ENCODE measurements around the gene LPIN1. TPM values are rescaled to one million over a fixed set of nuclear protein-coding genes. Genes with fewer than 3 reads are reported as not detected.

LPIN1 gene
- total RNA-seq, 3 donors from 2014 or later, result 78.6 to 106 (median 82.6) TPM

DNA sequence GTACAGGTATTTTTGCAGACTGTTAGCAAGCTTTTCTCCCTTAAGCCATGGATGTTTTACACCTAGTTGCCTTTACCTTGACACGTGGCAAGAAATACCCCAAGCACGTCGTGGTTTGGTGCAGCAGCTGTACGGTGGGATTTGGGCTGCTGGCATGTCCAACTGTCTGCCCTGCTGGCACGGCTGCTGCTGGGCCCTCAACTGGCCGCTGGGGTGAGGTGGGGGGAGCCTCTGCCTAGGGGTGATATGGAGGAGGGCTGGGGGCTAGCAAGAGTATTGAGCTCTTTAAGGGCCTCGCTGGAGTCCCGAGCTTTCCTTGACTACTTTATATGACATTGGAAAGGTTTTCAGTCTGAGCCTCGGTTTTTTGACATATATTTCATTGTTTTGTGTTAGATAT is 41.6 kb downstream of the LPIN1 start:
- Histone ChIP-seq H3K36me3 (no peaks in the 10 kb centered on the region), H3K9me3 (no peaks in the 10 kb centered on the region), H3K4me3 (no peak overlapping the region), H3K27ac (no peak overlapping the region), H3K4me1 (no peaks in the 10 kb centered on the region), H3K27me3 (no peaks in the 10 kb centered on the region)
- no peak for DNase-seq (ENCODE audit: low spot score in 2 of 2)
- TF ChIP-seq POLR2A (IDR thresholded peaks at IDR 0.05), result no peak
- no peak for TF ChIP-seq POLR2AphosphoS5 (IDR thresholded peaks at IDR 0.05)
- TF ChIP-seq, protein P1, sequence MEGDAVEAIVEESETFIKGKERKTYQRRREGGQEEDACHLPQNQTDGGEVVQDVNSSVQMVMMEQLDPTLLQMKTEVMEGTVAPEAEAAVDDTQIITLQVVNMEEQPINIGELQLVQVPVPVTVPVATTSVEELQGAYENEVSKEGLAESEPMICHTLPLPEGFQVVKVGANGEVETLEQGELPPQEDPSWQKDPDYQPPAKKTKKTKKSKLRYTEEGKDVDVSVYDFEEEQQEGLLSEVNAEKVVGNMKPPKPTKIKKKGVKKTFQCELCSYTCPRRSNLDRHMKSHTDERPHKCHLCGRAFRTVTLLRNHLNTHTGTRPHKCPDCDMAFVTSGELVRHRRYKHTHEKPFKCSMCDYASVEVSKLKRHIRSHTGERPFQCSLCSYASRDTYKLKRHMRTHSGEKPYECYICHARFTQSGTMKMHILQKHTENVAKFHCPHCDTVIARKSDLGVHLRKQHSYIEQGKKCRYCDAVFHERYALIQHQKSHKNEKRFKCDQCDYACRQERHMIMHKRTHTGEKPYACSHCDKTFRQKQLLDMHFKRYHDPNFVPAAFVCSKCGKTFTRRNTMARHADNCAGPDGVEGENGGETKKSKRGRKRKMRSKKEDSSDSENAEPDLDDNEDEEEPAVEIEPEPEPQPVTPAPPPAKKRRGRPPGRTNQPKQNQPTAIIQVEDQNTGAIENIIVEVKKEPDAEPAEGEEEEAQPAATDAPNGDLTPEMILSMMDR (IDR thresholded peaks at IDR 0.05), result no peak
- intact Hi-C loops (cut with DNase I; ENCODE audit: low total_unique reads), result loop anchor here (10.0 kb wide), 1 partner anchor 93 kb away; no protein-coding TSS in a partner anchor

DNA sequence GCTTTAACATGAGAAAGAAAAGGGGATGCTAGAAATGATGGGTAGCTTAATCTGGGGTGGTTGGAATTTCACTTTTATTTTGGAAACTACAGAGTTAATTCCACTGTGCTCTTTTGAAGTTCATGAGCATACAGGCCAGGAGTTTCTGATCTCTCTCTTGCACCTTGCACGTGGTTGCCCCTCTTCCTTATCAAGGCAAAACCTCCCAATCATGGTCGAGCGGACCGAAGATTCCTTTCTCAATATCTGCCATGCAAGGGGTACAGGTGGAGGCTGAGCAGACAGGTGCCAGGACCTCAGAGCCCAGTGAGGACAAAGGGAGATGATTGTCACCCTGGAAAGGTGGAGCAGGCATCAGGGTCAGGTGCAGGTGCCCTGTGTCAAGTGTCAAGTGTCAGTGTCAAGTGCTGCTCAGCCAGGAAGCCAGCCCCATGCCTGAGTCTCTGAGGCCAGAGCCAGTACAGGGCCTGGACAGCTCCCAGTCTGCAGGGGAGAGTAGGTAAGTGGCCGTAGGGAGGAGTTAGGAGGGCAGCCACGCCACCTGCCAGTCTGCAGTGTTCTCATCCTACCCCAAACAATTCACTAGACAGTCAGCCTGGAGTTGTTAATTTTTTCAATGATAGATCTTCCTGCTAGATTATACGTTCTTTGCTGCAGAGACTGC is 42.2 kb downstream of the LPIN1 start:
- intact Hi-C loops (cut with DNase I; ENCODE audit: low total_unique reads), result loop anchor here (10.0 kb wide), 1 partner anchor 94 kb away; no protein-coding TSS in a partner anchor
- Histone ChIP-seq H3K4me3 (no peak overlapping the region), H3K27me3 (no peaks in the 10 kb centered on the region), H3K36me3 (no peaks in the 10 kb centered on the region), H3K9me3 (no peaks in the 10 kb centered on the region), H3K4me1 (no peaks in the 10 kb centered on the region), H3K27ac (no peak overlapping the region)
- TF ChIP-seq, protein P1 (IDR thresholded peaks at IDR 0.05), result no peak
- TF ChIP-seq POLR2A (IDR thresholded peaks at IDR 0.05), result no peak
- TF ChIP-seq POLR2AphosphoS5 (IDR thresholded peaks at IDR 0.05), result no peak
- no peak for DNase-seq (ENCODE audit: low spot score in 2 of 2)

DNA sequence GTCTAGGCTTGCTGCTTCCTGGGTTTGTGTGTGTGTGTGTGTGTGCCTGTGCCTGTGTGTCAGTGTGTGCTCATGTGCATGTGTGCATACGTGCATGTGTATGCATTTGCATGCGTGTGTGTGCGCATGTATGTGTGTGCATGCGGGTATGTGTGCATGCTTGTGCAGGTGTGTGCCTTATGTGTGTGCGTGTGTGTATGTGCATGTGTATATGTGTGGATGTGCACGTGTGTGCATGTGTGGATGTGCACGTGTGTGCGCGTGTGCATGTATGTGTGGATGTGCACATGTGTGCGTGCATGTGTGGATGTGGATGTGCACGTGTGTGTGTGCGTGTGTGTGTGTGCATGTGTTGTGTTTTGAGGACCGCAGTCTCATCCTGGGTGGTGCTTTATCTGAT is 42.8 kb downstream of the LPIN1 start:
- Histone ChIP-seq H3K4me3 (no peak overlapping the region), H3K27ac (no peak overlapping the region), H3K27me3 (no peaks in the 10 kb centered on the region), H3K36me3 (no peaks in the 10 kb centered on the region), H3K9me3 (no peaks in the 10 kb centered on the region), H3K4me1 (no peaks in the 10 kb centered on the region)
- no peak for DNase-seq (ENCODE audit: low spot score in 2 of 2)
- no peak for TF ChIP-seq POLR2AphosphoS5 (IDR thresholded peaks at IDR 0.05)
- TF ChIP-seq POLR2A (IDR thresholded peaks at IDR 0.05), result no peak
- TF ChIP-seq, protein P1 (IDR thresholded peaks at IDR 0.05), result no peak
- intact Hi-C loops (cut with DNase I; ENCODE audit: low total_unique reads), result loop anchor here (10.0 kb wide), 1 partner anchor 94 kb away; no protein-coding TSS in a partner anchor

DNA sequence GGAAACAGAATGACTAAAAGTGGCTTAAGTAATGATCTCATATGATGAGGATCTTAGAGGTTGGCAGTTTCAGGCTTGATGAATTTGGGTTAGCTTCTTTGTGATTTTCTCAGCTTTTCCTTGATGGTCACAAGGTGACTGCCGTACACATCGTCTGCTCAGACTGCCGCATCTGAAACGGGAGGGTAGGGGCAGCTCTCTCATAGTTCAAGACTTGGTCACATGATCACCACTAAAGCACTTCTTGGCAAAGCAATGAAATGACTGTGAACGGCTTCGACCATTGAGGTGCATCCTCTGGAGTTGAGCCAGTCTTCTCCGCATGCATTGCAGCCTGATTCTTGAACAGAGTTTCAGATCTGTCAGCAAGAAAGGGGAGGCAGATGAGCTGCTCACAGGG is 43.8 kb downstream of the LPIN1 start:
- Histone ChIP-seq H3K27ac (no peak overlapping the region), H3K27me3 (no peaks in the 10 kb centered on the region), H3K4me3 (no peak overlapping the region), H3K9me3 (no peaks in the 10 kb centered on the region), H3K4me1 (no peaks in the 10 kb centered on the region), H3K36me3 (no peaks in the 10 kb centered on the region)
- DNase-seq (ENCODE audit: low spot score in 2 of 2), result no peak
- TF ChIP-seq, protein P1 (IDR thresholded peaks at IDR 0.05), result no peak
- TF ChIP-seq POLR2A (IDR thresholded peaks at IDR 0.05), result no peak
- no peak for TF ChIP-seq POLR2AphosphoS5 (IDR thresholded peaks at IDR 0.05)
- intact Hi-C loops (cut with DNase I; ENCODE audit: low total_unique reads), result no loop called here

DNA sequence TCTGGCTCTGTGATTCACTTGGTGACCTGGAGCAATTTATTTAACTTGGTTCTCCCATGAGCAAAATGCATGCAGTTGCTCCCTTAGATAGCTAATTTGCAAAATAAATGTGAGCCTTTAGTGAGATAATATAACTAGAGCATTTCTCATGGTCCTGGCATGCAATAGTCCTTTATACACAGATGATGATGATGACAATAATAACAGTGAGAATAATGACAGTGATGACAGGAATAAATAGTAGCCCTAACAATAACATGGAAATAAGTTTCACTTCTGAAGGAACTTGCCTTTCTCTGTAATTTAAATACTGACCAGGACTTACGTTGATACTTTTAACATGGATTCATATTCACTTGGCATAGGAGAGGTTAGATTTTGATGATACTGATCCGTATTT is 49.2 kb downstream of the LPIN1 start:
- Histone ChIP-seq H3K27me3 (no peaks in the 10 kb centered on the region), H3K9me3 (no peaks in the 10 kb centered on the region), H3K4me3 (no peak overlapping the region), H3K27ac (no peak overlapping the region), H3K4me1 (no peaks in the 10 kb centered on the region), H3K36me3 (no peaks in the 10 kb centered on the region)
- TF ChIP-seq POLR2A (IDR thresholded peaks at IDR 0.05), result no peak
- TF ChIP-seq POLR2AphosphoS5 (IDR thresholded peaks at IDR 0.05), result no peak
- TF ChIP-seq, protein P1 (IDR thresholded peaks at IDR 0.05), result no peak
- intact Hi-C loops (cut with DNase I; ENCODE audit: low total_unique reads), result no loop called here
- no peak for DNase-seq (ENCODE audit: low spot score in 2 of 2)

All from breast epithelium (tissue), 4 donors.